Liver (tissue), 9 donors: Measurements from ENCODE around the gene KNTC1. TPM values are rescaled to one million over a fixed set of nuclear protein-coding genes. Genes with fewer than 3 reads are reported as not detected.
"Not testable (repeated sequence)": the region's sequence is repeated elsewhere in the genome, so short reads cannot be mapped to it uniquely, and the experiment has no call there.

Experiments used
- DNase-seq: peaks from one replicate; pipeline ENCODE4 v3.0.0-alpha.2; 2017; ENCODE audit warnings: low spot score
- H3K27ac ChIP-seq, 2 donors: one replicate each; pipeline ENCODE4 v1.7.0; 2013; ENCODE audit warnings: inconsistent platforms in 2 of 2, low read length in 2 of 2, control low read depth in 1 of 2, low read depth in 1 of 2, mild to moderate bottlenecking in 1 of 2
- H3K27me3 ChIP-seq, 4 donors: one replicate each; pipeline versions ENCODE4 v1.6.1 to v1.7.0; 2013; ENCODE audit warnings: low read length in 3 of 4, inconsistent platforms in 1 of 4, mild to moderate bottlenecking in 1 of 4, moderate library complexity in 1 of 4; ENCODE audit not compliant: control insufficient read depth in 4 of 4, insufficient read depth in 4 of 4
- H3K36me3 ChIP-seq, 4 donors: one replicate each; pipeline versions ENCODE4 v1.6.1 to v1.7.0; 2013; ENCODE audit warnings: low read length in 3 of 4, mild to moderate bottlenecking in 3 of 4, low read depth in 1 of 4, moderate library complexity in 1 of 4; ENCODE audit not compliant: control insufficient read depth in 4 of 4, insufficient read depth in 3 of 4
- H3K4me1 ChIP-seq, 4 donors: one replicate each; pipeline versions ENCODE4 v1.6.1 to v1.7.0; 2013; ENCODE audit warnings: low read length in 3 of 4, mild to moderate bottlenecking in 3 of 4, moderate library complexity in 1 of 4; ENCODE audit not compliant: control insufficient read depth in 4 of 4, insufficient read depth in 4 of 4
- H3K4me3 ChIP-seq, 3 donors: one replicate each; pipeline versions ENCODE4 v1.6.1 to v1.7.0; 2013; ENCODE audit warnings: low read length in 3 of 3, control low read depth in 1 of 3, low read depth in 1 of 3, mild to moderate bottlenecking in 1 of 3
- H3K9ac ChIP-seq, 2 donors: one replicate each; pipeline ENCODE4 v1.7.0; 2013; ENCODE audit warnings: low read length in 2 of 2, mild to moderate bottlenecking in 2 of 2, moderate library complexity in 2 of 2, control low read depth in 1 of 2, low read depth in 1 of 2
- H3K9me3 ChIP-seq, 4 donors: one replicate each; pipeline versions ENCODE4 v1.6.1 to v1.7.0; 2013; ENCODE audit warnings: low read length in 3 of 4; ENCODE audit not compliant: control insufficient read depth in 4 of 4
- EGR1 ChIP-seq, 2 donors: IDR thresholded peaks; 2 replicates each; pipeline ENCODE4 v1.6.1; 2016 to 2018; ENCODE audit warnings: antibody characterized with exemption in 2 of 2, low read depth in 2 of 2
- FOXA1 ChIP-seq: IDR thresholded peaks from 2 replicates; pipeline ENCODE4 v1.6.1; 2016; ENCODE audit warnings: antibody characterized with exemption
- FOXA2 ChIP-seq: IDR thresholded peaks from 2 replicates; pipeline ENCODE4 v1.6.1; 2016; ENCODE audit warnings: antibody characterized with exemption
- GABPA ChIP-seq, 2 donors: IDR thresholded peaks in 1 of 2; conservative IDR thresholded peaks in 1 of 2; 2 replicates each; pipeline ENCODE4 v1.6.1; 2016; ENCODE audit warnings: antibody characterized with exemption in 2 of 2, mild to moderate bottlenecking in 1 of 2, moderate library complexity in 1 of 2
- HNF4A ChIP-seq, 2 donors: conservative IDR thresholded peaks; 2 replicates each; pipeline ENCODE4 v1.6.1; 2016; ENCODE audit warnings: antibody characterized with exemption in 2 of 2, mild to moderate bottlenecking in 2 of 2
- HNF4G ChIP-seq: IDR thresholded peaks from 2 replicates; pipeline ENCODE4 v1.6.1; 2016; ENCODE audit warnings: antibody characterized with exemption
- JUND ChIP-seq, 2 donors: IDR thresholded peaks; 2 replicates each; pipeline ENCODE4 v1.6.1; 2016; ENCODE audit warnings: antibody characterized with exemption in 2 of 2
- NR2F2 ChIP-seq: IDR thresholded peaks from 2 replicates; pipeline ENCODE4 v1.6.1; 2016; ENCODE audit warnings: antibody characterized with exemption
- RAD21 ChIP-seq, 2 donors: IDR thresholded peaks; 2 replicates each; pipeline ENCODE4 v1.6.1; 2016; ENCODE audit warnings: antibody characterized with exemption in 2 of 2, mild to moderate bottlenecking in 2 of 2
- RXRA ChIP-seq, 2 donors: IDR thresholded peaks; 2 replicates each; pipeline ENCODE4 v1.6.1; 2017 to 2018; ENCODE audit warnings: antibody characterized with exemption in 2 of 2, mild to moderate bottlenecking in 1 of 2
- SP1 ChIP-seq: IDR thresholded peaks from 2 replicates; pipeline ENCODE4 v1.6.1; 2018; ENCODE audit warnings: antibody characterized with exemption, mild to moderate bottlenecking
- TAF1 ChIP-seq: conservative IDR thresholded peaks from 2 replicates; pipeline ENCODE4 v1.6.1; 2016; ENCODE audit warnings: antibody characterized with exemption, mild to moderate bottlenecking
- YY1 ChIP-seq: IDR thresholded peaks from 2 replicates; pipeline ENCODE4 v1.6.1; 2016; ENCODE audit warnings: antibody characterized with exemption, mild to moderate bottlenecking
- WGBS: extraction: QIAGEN DNeasy Blood & Tissue Kit; methylation state at CpG from one replicate; pipeline ENCODE4 v1.1.7; 2013; 5-methylcytosine and 5-hydroxymethylcytosine counted together
- polyA plus RNA-seq, 2 donors: library from polyadenylated mRNA; stranded (reverse) in 1 of 2; unstranded in 1 of 2; fragments of 200-250 nt in 1 of 2; fragments of >200 nt in 1 of 2; fragmentation: Nextera tagmentation in 1 of 2; extraction: Ambion mirVana in 1 of 2; gene quantifications; one replicate each; pipeline versions ENCODE4 v1.2.1 to v1.2.3, GENCODE V29; 2013 to 2015
- total RNA-seq, 2 donors: library from RNA; depleted of rRNA; stranded (reverse); fragments of >200 nt; gene quantifications; one replicate each; pipeline ENCODE4 v1.2.3, GENCODE V29; 2014
- TF ChIP-seq, protein P1 (sequence below): IDR thresholded peaks from 2 replicates; pipeline ENCODE4 v1.6.1; 2016; ENCODE audit warnings: antibody characterized with exemption, mild to moderate bottlenecking
- TF ChIP-seq, protein P2 (sequence below): IDR thresholded peaks from 2 replicates; pipeline ENCODE4 v1.6.1; 2016; ENCODE audit warnings: antibody characterized with exemption
- TF ChIP-seq, protein P3 (sequence below): fragments of 150-350 bp; IDR thresholded peaks from 2 replicates; pipeline ENCODE4 v1.5.1; 2017; ENCODE audit warnings: improper control_type of control experiment, low read depth, low read length; ENCODE audit not compliant: missing input control
- TF ChIP-seq, protein P4 (sequence below): IDR thresholded peaks from 2 replicates; pipeline ENCODE4 v1.6.1; 2016; ENCODE audit warnings: antibody characterized with exemption
- TF ChIP-seq, protein P5 (sequence below): IDR thresholded peaks from 2 replicates; pipeline ENCODE4 v1.6.1; 2016; ENCODE audit warnings: antibody characterized with exemption
- donor health status: healthy.
- donor health status: healthy.
- donor health status: healthy.
- donor health status: healthy.
- donor health status: healthy.

Gene KNTC1
- total and polyA plus RNA-seq, 4 donors = 1.3 to 34.7 (median 4.0) TPM

DNA sequence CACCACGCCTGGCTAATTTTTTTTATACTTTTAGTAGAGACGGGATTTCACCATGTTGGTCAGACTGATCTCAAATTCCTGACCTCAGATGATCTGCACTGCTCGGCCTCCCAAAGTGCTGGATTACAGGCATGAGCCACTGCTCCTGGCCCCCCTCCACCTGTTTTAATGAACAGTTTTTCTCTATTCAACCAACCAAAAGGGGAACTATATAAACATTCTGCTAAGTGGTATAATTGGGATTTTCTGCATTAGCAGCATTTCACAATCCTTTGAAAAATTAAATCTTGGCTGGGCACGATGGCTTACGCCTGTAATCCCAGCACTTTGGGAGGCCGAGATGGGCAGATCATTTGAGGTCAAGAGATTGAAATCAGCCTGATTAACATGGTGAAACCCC is 44.8 kb downstream of the KNTC1 start (continued):
- TF ChIP-seq, protein P1, sequence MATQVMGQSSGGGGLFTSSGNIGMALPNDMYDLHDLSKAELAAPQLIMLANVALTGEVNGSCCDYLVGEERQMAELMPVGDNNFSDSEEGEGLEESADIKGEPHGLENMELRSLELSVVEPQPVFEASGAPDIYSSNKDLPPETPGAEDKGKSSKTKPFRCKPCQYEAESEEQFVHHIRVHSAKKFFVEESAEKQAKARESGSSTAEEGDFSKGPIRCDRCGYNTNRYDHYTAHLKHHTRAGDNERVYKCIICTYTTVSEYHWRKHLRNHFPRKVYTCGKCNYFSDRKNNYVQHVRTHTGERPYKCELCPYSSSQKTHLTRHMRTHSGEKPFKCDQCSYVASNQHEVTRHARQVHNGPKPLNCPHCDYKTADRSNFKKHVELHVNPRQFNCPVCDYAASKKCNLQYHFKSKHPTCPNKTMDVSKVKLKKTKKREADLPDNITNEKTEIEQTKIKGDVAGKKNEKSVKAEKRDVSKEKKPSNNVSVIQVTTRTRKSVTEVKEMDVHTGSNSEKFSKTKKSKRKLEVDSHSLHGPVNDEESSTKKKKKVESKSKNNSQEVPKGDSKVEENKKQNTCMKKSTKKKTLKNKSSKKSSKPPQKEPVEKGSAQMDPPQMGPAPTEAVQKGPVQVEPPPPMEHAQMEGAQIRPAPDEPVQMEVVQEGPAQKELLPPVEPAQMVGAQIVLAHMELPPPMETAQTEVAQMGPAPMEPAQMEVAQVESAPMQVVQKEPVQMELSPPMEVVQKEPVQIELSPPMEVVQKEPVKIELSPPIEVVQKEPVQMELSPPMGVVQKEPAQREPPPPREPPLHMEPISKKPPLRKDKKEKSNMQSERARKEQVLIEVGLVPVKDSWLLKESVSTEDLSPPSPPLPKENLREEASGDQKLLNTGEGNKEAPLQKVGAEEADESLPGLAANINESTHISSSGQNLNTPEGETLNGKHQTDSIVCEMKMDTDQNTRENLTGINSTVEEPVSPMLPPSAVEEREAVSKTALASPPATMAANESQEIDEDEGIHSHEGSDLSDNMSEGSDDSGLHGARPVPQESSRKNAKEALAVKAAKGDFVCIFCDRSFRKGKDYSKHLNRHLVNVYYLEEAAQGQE = no peak
- TF ChIP-seq YY1 = no peak
- TF ChIP-seq, protein P2, sequence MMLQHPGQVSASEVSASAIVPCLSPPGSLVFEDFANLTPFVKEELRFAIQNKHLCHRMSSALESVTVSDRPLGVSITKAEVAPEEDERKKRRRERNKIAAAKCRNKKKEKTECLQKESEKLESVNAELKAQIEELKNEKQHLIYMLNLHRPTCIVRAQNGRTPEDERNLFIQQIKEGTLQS = no peak

DNA sequence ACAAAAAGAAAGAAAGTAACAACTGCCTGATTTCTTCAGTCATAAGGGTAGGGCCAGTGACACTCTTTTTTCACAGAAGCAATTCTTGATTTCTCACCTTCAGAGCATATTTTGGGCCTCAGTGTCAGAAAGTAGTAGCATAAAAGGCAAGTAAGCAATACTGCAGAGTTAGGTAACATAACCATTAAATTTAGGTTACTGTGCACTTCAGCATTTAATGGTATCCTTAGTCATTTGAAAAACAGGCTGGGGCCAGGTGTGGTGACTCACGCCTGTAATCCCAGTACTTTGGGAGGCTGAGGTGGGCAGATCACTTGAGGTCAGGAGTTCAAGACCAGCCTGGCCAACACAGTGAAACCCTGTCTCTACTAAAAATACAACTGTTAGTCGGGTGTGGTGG is 56.2 kb downstream of the KNTC1 start:
- H3K9me3 ChIP-seq, H3K9ac ChIP-seq, DNase-seq, H3K4me1 ChIP-seq, H3K4me3 ChIP-seq, H3K27ac ChIP-seq, H3K36me3 ChIP-seq, H3K27me3 ChIP-seq: not testable (repeated sequence)
- 97% methylated on average over 2 of the region's 2 CpGs for WGBS

DNA sequence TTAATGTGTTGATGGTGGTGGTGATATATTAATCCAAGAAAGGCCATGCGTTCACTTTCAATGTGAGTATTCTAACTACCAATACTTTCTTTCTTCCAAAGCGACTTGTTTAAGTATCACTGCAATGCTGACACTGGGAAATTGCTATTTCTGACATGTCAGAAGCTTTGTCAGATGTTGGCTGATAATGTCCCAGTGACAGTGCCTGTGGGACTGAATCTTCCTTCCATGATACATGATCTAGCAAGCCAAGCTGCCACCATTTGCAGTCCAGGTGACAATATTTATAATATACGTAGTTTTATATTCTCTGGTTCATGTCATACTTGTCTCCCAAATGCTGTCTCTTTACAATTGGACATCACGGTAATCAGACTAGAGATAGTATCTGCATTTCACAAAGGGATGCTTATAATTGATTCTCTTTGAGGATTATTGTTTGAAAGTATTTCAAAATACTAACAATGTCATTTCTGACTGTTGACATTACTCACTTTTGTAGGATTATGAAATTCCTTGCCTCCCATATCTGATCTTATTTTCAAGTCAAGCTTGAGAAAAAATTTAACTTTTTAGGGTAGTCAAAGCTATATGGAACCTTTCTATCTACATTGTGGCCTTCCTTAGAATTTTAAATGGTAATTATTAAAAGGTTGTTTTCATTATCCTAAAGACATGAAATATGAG is 57.3 kb downstream of the KNTC1 start:
- H3K9me3 ChIP-seq = no peaks in the 10 kb centered on the region
- H3K4me1 ChIP-seq = no peaks in the 10 kb centered on the region
- DNase-seq = no peak
- no peak overlapping the region for H3K4me3 ChIP-seq
- no peak overlapping the region for H3K27ac ChIP-seq
- 96% methylated on average over 4 of the region's 4 CpGs for WGBS
- peaks cover 0 to 4% (median 1%) of the 10 kb centered on the region in 4 donors for H3K36me3 ChIP-seq
- no peaks in the 10 kb centered on the region for H3K27me3 ChIP-seq
- TF ChIP-seq TAF1 (no peak), YY1 (no peak), EGR1 (IDR thresholded peaks at IDR 0.05; ENCODE audit: low read depth in 2 of 2) (no peak), RAD21 (IDR thresholded peaks at IDR 0.05) (no peak), GABPA (IDR thresholded peaks at IDR 0.05 in 1 of 2, conservative IDR thresholded peaks at IDR 0.05 in 1 of 2) (no peak), RXRA (IDR thresholded peaks at IDR 0.05) (no peak), HNF4G (no peak), HNF4A (conservative IDR thresholded peaks at IDR 0.05) (no peak), NR2F2 (no peak), FOXA2 (no peak), FOXA1 (no peak), JUND (IDR thresholded peaks at IDR 0.05) (no peak), SP1 (no peak)
- TF ChIP-seq, protein P3, sequence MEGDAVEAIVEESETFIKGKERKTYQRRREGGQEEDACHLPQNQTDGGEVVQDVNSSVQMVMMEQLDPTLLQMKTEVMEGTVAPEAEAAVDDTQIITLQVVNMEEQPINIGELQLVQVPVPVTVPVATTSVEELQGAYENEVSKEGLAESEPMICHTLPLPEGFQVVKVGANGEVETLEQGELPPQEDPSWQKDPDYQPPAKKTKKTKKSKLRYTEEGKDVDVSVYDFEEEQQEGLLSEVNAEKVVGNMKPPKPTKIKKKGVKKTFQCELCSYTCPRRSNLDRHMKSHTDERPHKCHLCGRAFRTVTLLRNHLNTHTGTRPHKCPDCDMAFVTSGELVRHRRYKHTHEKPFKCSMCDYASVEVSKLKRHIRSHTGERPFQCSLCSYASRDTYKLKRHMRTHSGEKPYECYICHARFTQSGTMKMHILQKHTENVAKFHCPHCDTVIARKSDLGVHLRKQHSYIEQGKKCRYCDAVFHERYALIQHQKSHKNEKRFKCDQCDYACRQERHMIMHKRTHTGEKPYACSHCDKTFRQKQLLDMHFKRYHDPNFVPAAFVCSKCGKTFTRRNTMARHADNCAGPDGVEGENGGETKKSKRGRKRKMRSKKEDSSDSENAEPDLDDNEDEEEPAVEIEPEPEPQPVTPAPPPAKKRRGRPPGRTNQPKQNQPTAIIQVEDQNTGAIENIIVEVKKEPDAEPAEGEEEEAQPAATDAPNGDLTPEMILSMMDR = no peak
- TF ChIP-seq, protein P2 = no peak
- TF ChIP-seq, protein P1 = no peak
- TF ChIP-seq, protein P4, sequence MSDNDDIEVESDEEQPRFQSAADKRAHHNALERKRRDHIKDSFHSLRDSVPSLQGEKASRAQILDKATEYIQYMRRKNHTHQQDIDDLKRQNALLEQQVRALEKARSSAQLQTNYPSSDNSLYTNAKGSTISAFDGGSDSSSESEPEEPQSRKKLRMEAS = no peak
- TF ChIP-seq, protein P5, sequence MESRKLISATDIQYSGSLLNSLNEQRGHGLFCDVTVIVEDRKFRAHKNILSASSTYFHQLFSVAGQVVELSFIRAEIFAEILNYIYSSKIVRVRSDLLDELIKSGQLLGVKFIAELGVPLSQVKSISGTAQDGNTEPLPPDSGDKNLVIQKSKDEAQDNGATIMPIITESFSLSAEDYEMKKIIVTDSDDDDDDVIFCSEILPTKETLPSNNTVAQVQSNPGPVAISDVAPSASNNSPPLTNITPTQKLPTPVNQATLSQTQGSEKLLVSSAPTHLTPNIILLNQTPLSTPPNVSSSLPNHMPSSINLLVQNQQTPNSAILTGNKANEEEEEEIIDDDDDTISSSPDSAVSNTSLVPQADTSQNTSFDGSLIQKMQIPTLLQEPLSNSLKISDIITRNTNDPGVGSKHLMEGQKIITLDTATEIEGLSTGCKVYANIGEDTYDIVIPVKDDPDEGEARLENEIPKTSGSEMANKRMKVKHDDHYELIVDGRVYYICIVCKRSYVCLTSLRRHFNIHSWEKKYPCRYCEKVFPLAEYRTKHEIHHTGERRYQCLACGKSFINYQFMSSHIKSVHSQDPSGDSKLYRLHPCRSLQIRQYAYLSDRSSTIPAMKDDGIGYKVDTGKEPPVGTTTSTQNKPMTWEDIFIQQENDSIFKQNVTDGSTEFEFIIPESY = no peak
- no peak overlapping the region for H3K9ac ChIP-seq
